Panc1 (cell line): Measurements from ENCODE around the gene SUMF1. TPM values are rescaled to one million over a fixed set of nuclear protein-coding genes. Genes with fewer than 3 reads are reported as not detected.

ENCODE experiments used
- ATAC-seq: fragments of 200-7000 bp; cut with Tn5 transposase; 2 replicates; pipeline ENCODE4 v1.9.1; 2020; ENCODE audit warnings: mild to moderate bottlenecking, moderate library complexity
- BruUV-seq: library from RNA; stranded (reverse); fragments of 400-500 nt; replicated peaks from 2 replicates; lab custom pipeline; 2021; lab: Mats Ljungman, UMichigan
- CTCF ChIA-PET: fragments of 300-600 bp; sonication (Branson Sonifier 250); formaldehyde crosslinking; loops from one replicate; lab custom pipeline; 2022; ENCODE audit warnings: antibody characterized with exemption; lab: Charles Lee
- POLR2A ChIA-PET: fragments of 300-600 bp; sonication (Branson Sonifier 250); formaldehyde crosslinking; loops from one replicate; lab custom pipeline; 2022; ENCODE audit warnings: antibody characterized with exemption; lab: Charles Lee
- DNase-seq: peaks from one replicate; pipeline ENCODE4 v3.0.0-alpha.2; 2010; ENCODE audit warnings: low read depth, low spot score
- H3K27ac ChIP-seq: 2 replicates; pipeline ENCODE4 v1.5.1; 2011; ENCODE audit warnings: mild to moderate bottlenecking, low read length, inconsistent platforms
- H3K27me3 ChIP-seq: fragments of 200-500 bp; sonication (Bioruptor generic); 2 replicates; pipeline ENCODE4 v1.6.0; 2014; ENCODE audit warnings: low read length, inconsistent platforms; ENCODE audit not compliant: control insufficient read depth, insufficient read depth
- H3K36me3 ChIP-seq: fragments of 200-500 bp; sonication (Bioruptor generic); 2 replicates; pipeline ENCODE4 v1.5.1; 2014; ENCODE audit warnings: inconsistent platforms, mild to moderate bottlenecking, low read length, moderate library complexity; ENCODE audit not compliant: control insufficient read depth, insufficient read depth
- H3K4me1 ChIP-seq: 2 replicates; pipeline ENCODE4 v1.5.1; 2011; ENCODE audit warnings: inconsistent platforms, mild to moderate bottlenecking, low read length, moderate library complexity; ENCODE audit not compliant: control insufficient read depth, insufficient read depth
- H3K4me3 ChIP-seq, 2 experiments: 2 replicates each; pipeline ENCODE4 v1.5.1; 2011 to 2012; ENCODE audit warnings: low read depth in 2 of 2, low read length in 2 of 2, mild to moderate bottlenecking in 2 of 2, inconsistent platforms in 1 of 2, moderate library complexity in 1 of 2
- H3K9me3 ChIP-seq: fragments of 200-500 bp; sonication (Bioruptor generic); 2 replicates; pipeline ENCODE4 v1.5.1; 2014; ENCODE audit warnings: low read depth, mild to moderate bottlenecking, inconsistent platforms, low read length, moderate library complexity; ENCODE audit not compliant: control insufficient read depth, insufficient read depth
- CTCF ChIP-seq: fragments of 450-650 bp; IDR thresholded peaks from 2 replicates; pipeline ENCODE4 v1.5.1; 2017; ENCODE audit warnings: mild to moderate bottlenecking
- POLR2AphosphoS5 ChIP-seq: IDR thresholded peaks from 2 replicates; pipeline ENCODE4 v1.6.1; 2012; ENCODE audit warnings: mild to moderate bottlenecking, low read depth, low read length, moderate library complexity
- REST ChIP-seq, 2 experiments: IDR thresholded peaks; 2 replicates each; pipeline ENCODE4 v1.6.1; 2011 to 2012; ENCODE audit warnings: low read depth in 2 of 2, control low read depth in 1 of 2, low read length in 1 of 2, mild to moderate bottlenecking in 1 of 2, moderate library complexity in 1 of 2; ENCODE audit not compliant: insufficient read depth in 1 of 2
- SIN3A ChIP-seq: IDR thresholded peaks from 2 replicates; pipeline ENCODE4 v1.6.1; 2012; ENCODE audit warnings: low read depth, mild to moderate bottlenecking, low read length, moderate library complexity, borderline replicate concordance; ENCODE audit not compliant: insufficient read depth
- TCF7L2 ChIP-seq: IDR thresholded peaks from 2 replicates; pipeline ENCODE4 v1.6.1; 2011; ENCODE audit warnings: mild to moderate bottlenecking, low read depth, low read length, inconsistent platforms
- in situ Hi-C: cut with HindIII; loops from 2 replicates; pipeline ENCODE4 v1.10.0; 2016; ENCODE audit warnings: low sequenced_read_pairs, low pct_unique_long_range_greater_than_20kb
- intact Hi-C: fragments of 100-400 bp; cut with micrococcal nuclease; formaldehyde crosslinking; loops from one replicate; pipeline ENCODE4 v1.10.0; 2022; ENCODE audit not compliant: unreplicated experiment
- total RNA-seq: library from RNA; stranded (reverse); gene quantifications from one replicate; pipeline ENCODE4 v1.2.1, GENCODE V29; 2021; ENCODE audit not compliant: unreplicated experiment

The SUMF1 gene
- total RNA-seq, 1 experiment from 2014 or later = 15.5 TPM

GRCh38 chr3:4426782-4427344, 40.2 kb downstream of the SUMF1 start:
- Histone ChIP-seq H3K9me3 (no peaks in the 10 kb centered on the region), H3K27ac (no peak overlapping the region), H3K36me3 (no peaks in the 10 kb centered on the region), H3K4me3 (no peak overlapping the region), H3K4me1 (no peaks in the 10 kb centered on the region), H3K27me3 (no peaks in the 10 kb centered on the region)
- peak; percentile 73 for DNase-seq
- in situ Hi-C loops = no loop called here
- BruUV-seq = no TSS peak
- ATAC-seq = peak; percentile 70; the same call in 1 of the 2 replicates
- TF ChIP-seq REST (IDR thresholded peaks at IDR 0.05; ENCODE audit: insufficient read depth in 1 of 2, low read depth in 2 of 2, low read length in 1 of 2) (no peak), TCF7L2 (no peak), CTCF (no peak), SIN3A (no peak), POLR2AphosphoS5 (no peak)
- ChIA-PET POLR2A (no interaction called here), CTCF (no interaction called here)
- intact Hi-C loops = no loop called here

GRCh38 chr3:4426261-4426781, 40.7 kb downstream of the SUMF1 start:
- H3K36me3 ChIP-seq = no peaks in the 10 kb centered on the region
- in situ Hi-C loops (no loop called here), intact Hi-C loops (no loop called here)
- H3K4me3 ChIP-seq = no peak overlapping the region
- ATAC-seq (no peak), DNase-seq (no peak)
- ChIA-PET POLR2A (no interaction called here), CTCF (no interaction called here)
- no peaks in the 10 kb centered on the region for H3K4me1 ChIP-seq
- H3K27me3 ChIP-seq = no peaks in the 10 kb centered on the region
- no peak overlapping the region for H3K27ac ChIP-seq
- no peak for TF ChIP-seq SIN3A
- TF ChIP-seq TCF7L2 = no peak
- TF ChIP-seq POLR2AphosphoS5 = no peak
- TF ChIP-seq CTCF = no peak
- TF ChIP-seq REST (IDR thresholded peaks at IDR 0.05; ENCODE audit: insufficient read depth in 1 of 2, low read depth in 2 of 2, low read length in 1 of 2) = no peak
- no peaks in the 10 kb centered on the region for H3K9me3 ChIP-seq
- no TSS peak for BruUV-seq
